Muscle of leg (tissue), 11 donors: ENCODE measurements around the gene NKX1-2. TPM values are rescaled to one million over a fixed set of nuclear protein-coding genes. Genes with fewer than 3 reads are reported as not detected.
"Not testable (repeated sequence)": the region's sequence is repeated elsewhere in the genome, so short reads cannot be mapped to it uniquely, and the experiment has no call there.

Source experiments
- DNase-seq: peaks from one replicate; pipeline ENCODE4 v3.0.0; 2013
- H3K27ac ChIP-seq: one replicate; pipeline ENCODE4 v1.5.1; 2013; ENCODE audit warnings: mild to moderate bottlenecking, low read length, control low read depth
- H3K27me3 ChIP-seq: one replicate; pipeline ENCODE4 v1.6.1; 2013; ENCODE audit warnings: low read length; ENCODE audit not compliant: control insufficient read depth, insufficient read depth
- H3K36me3 ChIP-seq: one replicate; pipeline ENCODE4 v1.6.1; 2013; ENCODE audit warnings: low read length; ENCODE audit not compliant: control insufficient read depth, insufficient read depth
- H3K4me1 ChIP-seq: one replicate; pipeline ENCODE4 v1.6.1; 2013; ENCODE audit warnings: low read length; ENCODE audit not compliant: control insufficient read depth, insufficient read depth
- H3K4me3 ChIP-seq: one replicate; pipeline ENCODE4 v1.5.1; 2013; ENCODE audit warnings: low read length, control low read depth
- H3K9me3 ChIP-seq: replicated peaks from 2 replicates; pipeline ENCODE4 v1.6.1; 2013; ENCODE audit warnings: low read depth, low read length; ENCODE audit not compliant: control insufficient read depth
- WGBS: methylation state at CpG from one replicate; pipeline ENCODE4 v1.1.5; 2013; ENCODE audit warnings: missing lambda C conversion rate; ENCODE audit not compliant: insufficient coverage; 5-methylcytosine and 5-hydroxymethylcytosine counted together
- polyA plus RNA-seq, 8 donors: library from polyadenylated mRNA; unstranded; fragments of 120-200 nt; gene quantifications; one replicate each; pipeline versions ENCODE4 v1.2.1 to v1.2.3, GENCODE V29; 2013; ENCODE audit warnings: inconsistent platforms in 1 of 8, low replicate concordance in 1 of 8; ENCODE audit not compliant: insufficient read length in 8 of 8, insufficient read depth in 1 of 8
- total RNA-seq: library from RNA; stranded (reverse); fragments of 120-200 nt; gene quantifications from one replicate; pipeline ENCODE4 v1.2.4, GENCODE V29; 2013

NKX1-2 gene
- total and polyA plus RNA-seq, 9 donors, result 0.05 to 0.09 TPM; not detected in 7

DNA sequence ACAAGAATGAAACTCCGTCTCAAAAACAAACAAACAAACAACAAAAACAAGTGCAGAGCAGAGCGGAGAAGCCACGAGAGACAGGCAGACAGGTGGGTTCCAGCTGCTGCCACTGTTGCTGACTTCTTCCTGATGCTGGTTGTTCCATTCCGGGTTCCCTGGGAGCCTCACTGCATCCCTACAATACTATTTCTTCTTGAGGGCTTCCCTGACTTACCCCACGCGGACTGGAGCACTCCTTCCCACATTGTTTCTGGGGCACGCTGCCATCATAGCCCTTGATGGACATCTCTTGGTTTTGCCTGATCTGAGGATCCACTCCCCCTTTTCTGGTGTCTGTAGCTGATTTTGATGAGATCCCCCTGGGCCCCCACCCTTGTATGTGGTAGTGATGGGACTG is 5.6 kb upstream of the NKX1-2 start:
- Histone ChIP-seq H3K36me3 (no peaks in the 10 kb centered on the region), H3K27ac (no peak overlapping the region), H3K4me1 (no peaks in the 10 kb centered on the region), H3K4me3 (no peak overlapping the region), H3K9me3 (no peaks in the 10 kb centered on the region), H3K27me3 (peaks cover 65% of the 10 kb centered on the region)
- WGBS, result 68% methylated on average over 7 of the region's 7 CpGs
- DNase-seq, result no peak

DNA sequence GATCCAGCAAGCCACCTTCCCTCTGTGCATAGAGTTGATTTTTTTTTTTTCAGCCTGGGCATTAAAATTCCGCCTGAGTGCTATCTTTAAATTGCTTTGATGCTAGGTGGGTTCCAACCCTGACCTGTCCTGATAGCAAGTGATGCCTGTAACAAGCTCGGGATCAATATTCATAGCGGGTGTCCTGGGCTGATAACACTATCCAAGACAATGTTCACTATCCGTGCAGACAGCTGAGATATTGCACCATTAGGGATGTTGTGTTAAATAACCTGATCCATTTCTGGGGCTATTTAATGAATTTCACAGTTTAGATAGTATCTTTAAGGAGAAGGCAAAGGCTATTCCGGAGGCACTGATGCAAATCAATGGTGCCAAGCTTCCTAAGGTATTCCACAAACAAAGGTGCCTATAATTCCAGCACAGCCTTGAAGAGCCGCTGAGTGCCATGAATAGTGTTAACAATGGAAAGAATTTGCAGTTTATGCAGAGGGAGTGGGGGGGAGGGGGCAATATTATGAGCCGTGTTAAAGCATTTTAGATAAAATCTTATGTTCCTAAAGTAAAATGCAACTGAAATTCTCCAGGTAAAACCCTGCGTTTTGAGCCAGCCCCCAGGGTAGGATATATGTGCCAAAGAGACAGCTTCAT is 4.2 kb upstream of the NKX1-2 start:
- no peak for DNase-seq
- Histone ChIP-seq H3K9me3 (no peaks in the 10 kb centered on the region), H3K27me3 (peaks cover 76% of the 10 kb centered on the region), H3K4me1 (peaks cover 11% of the 10 kb centered on the region), H3K36me3 (no peaks in the 10 kb centered on the region), H3K4me3 (no peak overlapping the region), H3K27ac (no peak overlapping the region)
- WGBS, result 15% methylated on average over 3 of the region's 8 CpGs

DNA sequence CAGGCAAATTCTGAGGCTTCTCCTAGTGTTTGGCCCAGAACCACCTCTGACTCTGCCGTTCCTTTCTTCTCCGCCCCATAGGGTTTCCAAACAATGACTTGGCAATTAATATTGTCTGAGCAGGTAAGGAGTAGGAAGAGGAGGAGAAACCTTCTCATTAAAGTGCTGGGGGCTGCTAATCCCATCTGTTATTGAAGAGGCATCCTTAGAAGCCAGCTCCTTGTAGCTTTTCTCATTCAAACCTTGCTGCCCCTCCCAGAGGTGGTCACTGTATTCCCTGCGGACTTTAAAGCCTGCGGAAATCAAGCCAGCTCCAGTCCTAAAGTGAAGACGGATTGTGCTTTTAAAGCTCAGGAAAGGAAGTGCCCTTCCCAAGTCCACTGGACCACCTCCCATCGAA is 1.4 kb upstream of the NKX1-2 start:
- no peak for DNase-seq
- WGBS, result no CpG with 5 or more reads among the region's 6 CpGs
- H3K36me3 ChIP-seq, result no peaks in the 10 kb centered on the region
- no peak overlapping the region for H3K4me3 ChIP-seq
- no peaks in the 10 kb centered on the region for H3K9me3 ChIP-seq
- peaks cover 28% of the 10 kb centered on the region for H3K4me1 ChIP-seq
- peaks cover 95% of the 10 kb centered on the region for H3K27me3 ChIP-seq
- no peak overlapping the region for H3K27ac ChIP-seq

DNA sequence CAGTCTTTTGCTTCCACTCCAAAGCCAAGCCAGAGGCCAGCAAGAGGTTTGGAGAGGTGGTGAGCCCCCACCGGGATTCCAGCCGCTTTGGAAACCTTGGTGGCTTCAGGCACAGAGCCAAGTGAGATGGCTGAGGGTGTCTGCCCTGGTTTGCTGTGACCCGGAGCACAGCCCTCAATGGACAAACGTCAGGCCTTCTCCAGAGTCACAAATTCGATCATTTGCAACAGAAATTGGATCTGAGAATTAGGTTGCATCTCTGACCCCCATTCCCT is 885 bp upstream of the NKX1-2 start:
- H3K4me1 ChIP-seq, result peaks cover 28% of the 10 kb centered on the region
- no peaks in the 10 kb centered on the region for H3K36me3 ChIP-seq
- H3K27me3 ChIP-seq, result peaks cover 95% of the 10 kb centered on the region
- H3K9me3 ChIP-seq, result no peaks in the 10 kb centered on the region
- no peak for DNase-seq
- WGBS, result 11% methylated on average over 5 of the region's 5 CpGs
- H3K4me3 ChIP-seq, result no peak overlapping the region
- H3K27ac ChIP-seq, result no peak overlapping the region

DNA sequence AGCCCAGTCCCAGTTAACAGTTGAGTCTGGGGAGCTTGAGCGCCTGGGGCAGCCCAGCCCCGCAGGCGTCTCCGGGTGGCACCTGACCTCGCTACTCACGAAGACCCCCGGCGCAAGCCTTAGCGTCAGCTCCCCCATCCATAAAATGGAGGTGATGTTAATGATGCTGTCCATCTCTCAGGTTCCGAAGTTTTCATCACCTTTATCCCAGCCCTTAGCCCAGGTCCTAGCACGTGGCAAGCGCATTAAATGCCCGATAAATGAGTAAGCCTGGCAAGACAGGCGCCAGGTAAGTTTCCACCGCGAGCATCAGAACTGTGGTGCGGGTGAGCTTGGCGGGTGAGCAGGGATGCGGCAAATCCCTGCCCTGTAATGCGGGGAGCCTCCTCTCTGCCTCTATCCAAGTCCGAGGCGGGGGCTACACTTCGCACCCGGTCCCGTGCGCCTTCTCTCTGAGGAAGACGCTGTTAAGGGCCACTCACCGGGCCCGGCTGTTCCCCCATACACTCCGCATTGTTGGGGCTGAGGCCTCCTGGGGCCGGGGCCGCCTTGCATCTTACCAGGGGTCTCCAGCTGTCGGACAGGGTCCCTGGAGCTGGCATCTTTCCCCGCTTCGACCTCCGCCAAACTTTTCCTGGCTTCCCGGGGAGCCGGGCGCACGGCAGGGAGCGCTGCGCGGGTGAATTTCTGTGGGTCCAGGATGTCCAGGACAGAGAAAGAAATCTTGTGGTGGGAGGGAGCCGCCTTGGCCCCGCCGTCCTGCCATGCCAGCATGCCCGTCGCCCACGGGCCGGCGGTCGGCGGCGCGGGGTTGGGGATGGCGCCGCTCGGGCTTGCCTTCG is 444 bp downstream of the NKX1-2 start:
- Histone ChIP-seq H3K27me3 (peaks cover 87% of the 10 kb centered on the region), H3K9me3 (no peaks in the 10 kb centered on the region), H3K36me3 (no peaks in the 10 kb centered on the region), H3K4me3 (no peak overlapping the region), H3K27ac (no peak overlapping the region), H3K4me1 (peaks cover 28% of the 10 kb centered on the region)
- WGBS, result under 1% methylated on average over 41 of the region's 59 CpGs
- DNase-seq, result no peak

DNA sequence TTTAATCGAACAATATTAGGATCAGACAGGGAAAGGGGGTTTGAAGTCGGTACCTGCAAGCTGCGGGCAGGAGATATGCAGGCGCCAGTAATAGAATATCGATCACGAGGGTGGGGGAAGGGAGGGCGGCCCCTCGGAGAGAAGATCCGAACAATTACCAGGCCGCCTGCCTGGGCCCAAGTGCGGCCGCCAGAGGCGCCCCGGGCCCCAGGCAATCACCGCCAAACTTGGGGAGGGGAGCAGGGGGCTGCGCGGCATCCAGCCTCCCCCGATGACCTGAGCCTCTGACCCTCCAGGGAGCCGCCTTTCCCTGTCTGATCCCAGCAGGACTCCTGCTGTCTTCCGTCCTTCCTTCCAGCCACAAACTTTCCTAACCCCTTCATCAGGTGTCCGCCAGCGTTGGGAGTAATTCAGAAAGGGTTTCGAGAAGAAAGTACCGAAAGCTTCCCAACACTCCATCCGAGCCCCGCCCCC is 1.1 kb downstream of the NKX1-2 start:
- no peak for DNase-seq
- H3K4me1 ChIP-seq, result peaks cover 28% of the 10 kb centered on the region
- no peak overlapping the region for H3K4me3 ChIP-seq
- H3K36me3 ChIP-seq, result no peaks in the 10 kb centered on the region
- H3K27me3 ChIP-seq, result peaks cover 87% of the 10 kb centered on the region
- under 1% methylated on average over 19 of the region's 26 CpGs for WGBS
- H3K9me3 ChIP-seq, result no peaks in the 10 kb centered on the region
- H3K27ac ChIP-seq, result no peak overlapping the region

DNA sequence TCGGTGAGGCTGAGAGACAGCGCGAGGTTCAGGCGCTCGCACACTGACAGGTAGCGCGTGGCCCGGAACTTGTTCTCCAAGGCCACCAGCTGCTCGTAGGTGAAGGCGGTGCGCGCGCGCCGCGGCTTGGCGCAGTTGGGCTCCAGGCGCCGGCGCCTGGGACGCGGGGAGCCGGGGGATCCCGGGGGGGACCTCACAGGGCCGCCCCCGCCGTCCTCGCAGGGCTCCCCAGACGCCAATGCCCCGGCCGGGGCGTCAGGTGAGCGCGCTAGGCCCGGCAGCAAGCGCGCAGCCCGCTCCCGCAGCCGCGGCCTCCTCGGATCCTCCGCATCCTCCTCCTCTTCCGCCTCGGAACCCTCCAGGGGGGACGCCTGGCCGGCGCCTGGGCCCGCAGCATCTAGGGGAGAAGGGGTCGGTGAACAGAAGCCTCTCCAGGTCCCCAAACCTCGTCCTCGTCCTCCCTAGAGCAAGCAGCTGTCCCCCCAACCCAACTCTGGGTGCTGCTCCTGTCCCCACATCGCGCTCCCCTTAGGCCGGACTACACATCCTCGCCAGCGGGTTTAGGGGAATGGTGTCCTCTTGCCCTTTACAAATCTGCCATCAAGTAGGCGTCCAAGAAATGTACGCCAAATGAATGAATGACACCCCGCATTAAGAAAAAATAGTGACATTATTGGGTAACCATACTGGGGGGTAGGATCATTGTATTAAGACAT is 1.9 kb downstream of the NKX1-2 start:
- WGBS, result 3% methylated on average over 48 of the region's 60 CpGs
- H3K4me3 ChIP-seq, result no peak overlapping the region

DNA sequence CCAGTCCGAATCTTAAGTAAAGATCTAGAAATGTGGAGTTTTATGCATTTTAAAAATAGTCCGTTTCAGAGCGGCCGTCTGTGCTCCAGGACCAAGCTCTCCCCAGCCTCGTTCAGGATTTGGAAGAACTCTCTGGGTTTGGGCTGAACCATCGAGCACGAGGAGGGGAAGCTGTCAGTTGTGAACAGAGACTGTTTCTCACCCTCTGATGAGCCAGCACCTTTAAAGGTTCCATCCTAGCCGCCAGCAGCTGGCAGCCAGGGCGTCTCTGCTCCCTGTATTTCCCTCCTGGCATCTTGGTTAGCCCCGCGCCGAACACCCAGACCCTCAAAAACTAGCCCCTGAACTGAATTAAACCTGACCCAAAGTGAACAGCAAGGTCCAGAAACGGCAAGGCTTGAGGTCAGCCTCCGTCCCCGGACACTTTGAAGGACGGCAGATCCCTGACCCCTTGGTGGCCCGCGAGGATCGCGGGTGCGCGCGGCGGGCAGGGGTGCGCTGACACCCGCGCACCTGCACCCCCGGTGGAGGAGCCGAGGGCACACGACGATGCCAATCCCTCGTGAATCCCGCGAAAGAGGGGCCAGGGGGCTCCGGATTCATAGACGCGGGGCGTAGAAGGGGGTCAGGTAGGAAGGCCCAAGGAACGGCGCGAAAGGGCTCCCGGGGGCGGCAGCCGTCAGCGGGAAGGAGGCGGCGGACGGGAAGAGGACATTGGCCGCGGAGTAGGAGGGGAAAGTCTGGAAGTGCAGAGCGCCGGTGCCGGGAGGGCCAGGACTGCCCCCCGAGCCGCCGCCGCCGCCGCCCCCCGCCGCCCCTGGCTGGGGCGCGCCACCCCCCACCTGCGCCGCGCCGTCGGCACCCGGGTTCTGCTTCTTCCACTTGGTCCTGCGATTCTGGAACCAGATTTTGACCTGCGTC is 2.7 kb downstream of the NKX1-2 start:
- whole genome bisulfite sequencing, result 7% methylated on average over 69 of the region's 71 CpGs
- no peaks in the 10 kb centered on the region for H3K9me3 ChIP-seq
- H3K36me3 ChIP-seq, result no peaks in the 10 kb centered on the region
- no peak overlapping the region for H3K27ac ChIP-seq
- H3K4me1 ChIP-seq, result peaks cover 28% of the 10 kb centered on the region
- H3K27me3 ChIP-seq, result peaks cover 76% of the 10 kb centered on the region
- no peak overlapping the region for H3K4me3 ChIP-seq
- DNase-seq, result no peak

More for the DNA sequence above, 1.9 kb downstream of the NKX1-2 start:
- H3K36me3 ChIP-seq, result no peaks in the 10 kb centered on the region
- no peak overlapping the region for H3K27ac ChIP-seq
- H3K4me1 ChIP-seq, result peaks cover 28% of the 10 kb centered on the region
- no peak for DNase-seq
- peaks cover 83% of the 10 kb centered on the region for H3K27me3 ChIP-seq
- H3K9me3 ChIP-seq, result no peaks in the 10 kb centered on the region

DNA sequence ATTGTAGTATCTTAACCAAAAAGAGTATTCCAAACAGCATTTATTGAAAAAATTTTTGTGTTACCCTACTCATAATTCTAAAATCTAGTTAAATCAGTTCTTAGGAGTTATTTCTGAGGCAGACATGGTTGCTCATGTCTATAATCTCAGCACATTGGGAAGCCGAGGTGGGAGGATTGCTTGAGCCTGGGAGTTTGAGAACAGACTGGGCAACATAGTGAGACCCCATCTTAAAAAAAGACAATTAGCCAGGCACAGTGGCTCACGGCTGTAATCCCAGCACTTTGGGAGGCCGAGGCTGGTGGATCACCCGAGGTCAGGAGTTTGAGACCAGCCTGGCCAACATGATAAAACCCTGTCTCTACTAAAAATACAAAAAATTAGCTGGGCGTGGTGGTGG is 8.1 kb downstream of the NKX1-2 start:
- not testable (repeated sequence) for H3K9me3 ChIP-seq, H3K4me3 ChIP-seq, H3K36me3 ChIP-seq, H3K4me1 ChIP-seq, H3K27ac ChIP-seq, DNase-seq
- H3K27me3 ChIP-seq, result peaks cover 27% of the 10 kb centered on the region
- WGBS, result 83% methylated on average over 1 of the region's 5 CpGs
